Panc1 (cell line): Measurements from ENCODE around the gene ITSN2. TPM values are rescaled to one million over a fixed set of nuclear protein-coding genes. Genes with fewer than 3 reads are reported as not detected.

Experiments
- ATAC-seq: fragments of 200-7000 bp; cut with Tn5 transposase; 2 replicates; pipeline ENCODE4 v1.9.1; 2020; ENCODE audit warnings: mild to moderate bottlenecking, moderate library complexity
- BruUV-seq: library from RNA; stranded (reverse); fragments of 400-500 nt; replicated peaks from 2 replicates; lab custom pipeline; 2021; lab: Mats Ljungman, UMichigan
- CTCF ChIA-PET: fragments of 300-600 bp; sonication (Branson Sonifier 250); formaldehyde crosslinking; loops from one replicate; lab custom pipeline; 2022; ENCODE audit warnings: antibody characterized with exemption; lab: Charles Lee
- POLR2A ChIA-PET: fragments of 300-600 bp; sonication (Branson Sonifier 250); formaldehyde crosslinking; loops from one replicate; lab custom pipeline; 2022; ENCODE audit warnings: antibody characterized with exemption; lab: Charles Lee
- DNase-seq: peaks from one replicate; pipeline ENCODE4 v3.0.0-alpha.2; 2010; ENCODE audit warnings: low read depth, low spot score
- H3K27ac ChIP-seq: 2 replicates; pipeline ENCODE4 v1.5.1; 2011; ENCODE audit warnings: mild to moderate bottlenecking, low read length, inconsistent platforms
- H3K27me3 ChIP-seq: fragments of 200-500 bp; sonication (Bioruptor generic); 2 replicates; pipeline ENCODE4 v1.6.0; 2014; ENCODE audit warnings: low read length, inconsistent platforms; ENCODE audit not compliant: control insufficient read depth, insufficient read depth
- H3K36me3 ChIP-seq: fragments of 200-500 bp; sonication (Bioruptor generic); 2 replicates; pipeline ENCODE4 v1.5.1; 2014; ENCODE audit warnings: inconsistent platforms, mild to moderate bottlenecking, low read length, moderate library complexity; ENCODE audit not compliant: control insufficient read depth, insufficient read depth
- H3K4me1 ChIP-seq: 2 replicates; pipeline ENCODE4 v1.5.1; 2011; ENCODE audit warnings: inconsistent platforms, mild to moderate bottlenecking, low read length, moderate library complexity; ENCODE audit not compliant: control insufficient read depth, insufficient read depth
- H3K4me3 ChIP-seq, 2 experiments: 2 replicates each; pipeline ENCODE4 v1.5.1; 2011 to 2012; ENCODE audit warnings: low read depth in 2 of 2, low read length in 2 of 2, mild to moderate bottlenecking in 2 of 2, inconsistent platforms in 1 of 2, moderate library complexity in 1 of 2
- H3K9me3 ChIP-seq: fragments of 200-500 bp; sonication (Bioruptor generic); 2 replicates; pipeline ENCODE4 v1.5.1; 2014; ENCODE audit warnings: low read depth, mild to moderate bottlenecking, inconsistent platforms, low read length, moderate library complexity; ENCODE audit not compliant: control insufficient read depth, insufficient read depth
- POLR2AphosphoS5 ChIP-seq: IDR thresholded peaks from 2 replicates; pipeline ENCODE4 v1.6.1; 2012; ENCODE audit warnings: mild to moderate bottlenecking, low read depth, low read length, moderate library complexity
- REST ChIP-seq, 2 experiments: IDR thresholded peaks; 2 replicates each; pipeline ENCODE4 v1.6.1; 2011 to 2012; ENCODE audit warnings: low read depth in 2 of 2, control low read depth in 1 of 2, low read length in 1 of 2, mild to moderate bottlenecking in 1 of 2, moderate library complexity in 1 of 2; ENCODE audit not compliant: insufficient read depth in 1 of 2
- SIN3A ChIP-seq: IDR thresholded peaks from 2 replicates; pipeline ENCODE4 v1.6.1; 2012; ENCODE audit warnings: low read depth, mild to moderate bottlenecking, low read length, moderate library complexity, borderline replicate concordance; ENCODE audit not compliant: insufficient read depth
- TCF7L2 ChIP-seq: IDR thresholded peaks from 2 replicates; pipeline ENCODE4 v1.6.1; 2011; ENCODE audit warnings: mild to moderate bottlenecking, low read depth, low read length, inconsistent platforms
- in situ Hi-C: cut with HindIII; loops from 2 replicates; pipeline ENCODE4 v1.10.0; 2016; ENCODE audit warnings: low sequenced_read_pairs, low pct_unique_long_range_greater_than_20kb
- intact Hi-C: fragments of 100-400 bp; cut with micrococcal nuclease; formaldehyde crosslinking; loops from one replicate; pipeline ENCODE4 v1.10.0; 2022; ENCODE audit not compliant: unreplicated experiment
- total RNA-seq: library from RNA; stranded (reverse); gene quantifications from one replicate; pipeline ENCODE4 v1.2.1, GENCODE V29; 2021; ENCODE audit not compliant: unreplicated experiment
- TF ChIP-seq, protein P1 (sequence below): fragments of 450-650 bp; IDR thresholded peaks from 2 replicates; pipeline ENCODE4 v1.5.1; 2017; ENCODE audit warnings: mild to moderate bottlenecking

ITSN2 gene
- total RNA-seq, 1 experiment from 2014 or later, result 57.7 TPM

GRCh38 chr2:24345937-24346336, 14.4 kb downstream of the ITSN2 start:
- Histone ChIP-seq H3K27ac (no peak overlapping the region), H3K36me3 (no peaks in the 10 kb centered on the region), H3K27me3 (no peaks in the 10 kb centered on the region), H3K9me3 (no peaks in the 10 kb centered on the region), H3K4me3 (no peak overlapping the region), H3K4me1 (no peaks in the 10 kb centered on the region)
- TF ChIP-seq TCF7L2 (no peak), SIN3A (no peak), REST (IDR thresholded peaks at IDR 0.05; ENCODE audit: insufficient read depth in 1 of 2, low read depth in 2 of 2, low read length in 1 of 2) (no peak)
- TF ChIP-seq, protein P1, sequence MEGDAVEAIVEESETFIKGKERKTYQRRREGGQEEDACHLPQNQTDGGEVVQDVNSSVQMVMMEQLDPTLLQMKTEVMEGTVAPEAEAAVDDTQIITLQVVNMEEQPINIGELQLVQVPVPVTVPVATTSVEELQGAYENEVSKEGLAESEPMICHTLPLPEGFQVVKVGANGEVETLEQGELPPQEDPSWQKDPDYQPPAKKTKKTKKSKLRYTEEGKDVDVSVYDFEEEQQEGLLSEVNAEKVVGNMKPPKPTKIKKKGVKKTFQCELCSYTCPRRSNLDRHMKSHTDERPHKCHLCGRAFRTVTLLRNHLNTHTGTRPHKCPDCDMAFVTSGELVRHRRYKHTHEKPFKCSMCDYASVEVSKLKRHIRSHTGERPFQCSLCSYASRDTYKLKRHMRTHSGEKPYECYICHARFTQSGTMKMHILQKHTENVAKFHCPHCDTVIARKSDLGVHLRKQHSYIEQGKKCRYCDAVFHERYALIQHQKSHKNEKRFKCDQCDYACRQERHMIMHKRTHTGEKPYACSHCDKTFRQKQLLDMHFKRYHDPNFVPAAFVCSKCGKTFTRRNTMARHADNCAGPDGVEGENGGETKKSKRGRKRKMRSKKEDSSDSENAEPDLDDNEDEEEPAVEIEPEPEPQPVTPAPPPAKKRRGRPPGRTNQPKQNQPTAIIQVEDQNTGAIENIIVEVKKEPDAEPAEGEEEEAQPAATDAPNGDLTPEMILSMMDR, result no peak
- intact Hi-C loops (no loop called here), in situ Hi-C loops (no loop called here)
- ATAC-seq (no peak), DNase-seq (no peak)
- BruUV-seq, result no TSS peak
- POLR2A ChIA-PET, result no interaction called here
- CTCF ChIA-PET, result no interaction called here

GRCh38 chr2:24343225-24343882, 17.0 kb downstream of the ITSN2 start:
- intact Hi-C loops (no loop called here), in situ Hi-C loops (no loop called here)
- CTCF ChIA-PET, result no interaction called here
- Histone ChIP-seq H3K4me3 (no peak overlapping the region), H3K27ac (no peak overlapping the region), H3K27me3 (no peaks in the 10 kb centered on the region), H3K9me3 (no peaks in the 10 kb centered on the region), H3K36me3 (no peaks in the 10 kb centered on the region), H3K4me1 (no peaks in the 10 kb centered on the region)
- POLR2A ChIA-PET, result no interaction called here
- ATAC-seq (no peak), DNase-seq (no peak)
- BruUV-seq, result no TSS peak
- no peak for TF ChIP-seq TCF7L2
- no peak for TF ChIP-seq SIN3A
- TF ChIP-seq POLR2AphosphoS5, result no peak
- TF ChIP-seq, protein P1, result no peak
